Neuronal stem cell (in vitro differentiated cells): ENCODE measurements around the gene KREMEN1.
A peak's percentile ranks its signal among the peaks of the same experiment; 100 is the strongest.

Source experiments
- DNase-seq: peaks from one replicate; pipeline ENCODE4 v3.0.0-alpha.2; 2013; ENCODE audit warnings: low spot score
- H2AFZ ChIP-seq: one replicate; pipeline ENCODE4 v1.6.1; 2013; ENCODE audit warnings: mild to moderate bottlenecking, low read length, inconsistent platforms
- H2AK5ac ChIP-seq: 2 replicates; pipeline ENCODE4 v1.6.1; 2013; ENCODE audit warnings: low read depth, mild to moderate bottlenecking, inconsistent platforms, low read length, moderate library complexity, mixed read lengths
- H2BK120ac ChIP-seq: 2 replicates; pipeline ENCODE4 v1.6.1; 2013; ENCODE audit warnings: low read depth, mild to moderate bottlenecking, inconsistent platforms, low read length, moderate library complexity, mixed read lengths
- H2BK12ac ChIP-seq: one replicate; pipeline ENCODE4 v1.6.1; 2013; ENCODE audit warnings: low read length, inconsistent platforms
- H2BK15ac ChIP-seq: 2 replicates; pipeline ENCODE4 v1.6.1; 2013; ENCODE audit warnings: mild to moderate bottlenecking, low read length, inconsistent platforms, mixed read lengths
- H2BK5ac ChIP-seq: one replicate; pipeline ENCODE4 v1.6.1; 2013; ENCODE audit warnings: inconsistent platforms, mild to moderate bottlenecking, low read length, moderate library complexity
- H3K14ac ChIP-seq: one replicate; pipeline ENCODE4 v1.6.1; 2013; ENCODE audit warnings: low read length, inconsistent platforms
- H3K18ac ChIP-seq: 2 replicates; pipeline ENCODE4 v1.6.1; 2013; ENCODE audit warnings: low read length, inconsistent platforms
- H3K23ac ChIP-seq: 2 replicates; pipeline ENCODE4 v1.6.1; 2013; ENCODE audit warnings: low read depth, mild to moderate bottlenecking, mixed read lengths, low read length, inconsistent platforms; ENCODE audit not compliant: poor library complexity
- H3K27ac ChIP-seq: replicated peaks from 3 replicates; pipeline ENCODE4 v1.5.1; 2013; ENCODE audit warnings: low read length, inconsistent platforms
- H3K27me3 ChIP-seq, 3 experiments: 2 replicates each; pipeline ENCODE4 v1.6.1; 2013; ENCODE audit warnings: low read length in 3 of 3, mild to moderate bottlenecking in 2 of 3, inconsistent platforms in 1 of 3, low read depth in 1 of 3, mixed read lengths in 1 of 3, moderate library complexity in 1 of 3; ENCODE audit not compliant: control insufficient read depth in 3 of 3, insufficient read depth in 3 of 3
- H3K36me3 ChIP-seq, 2 donors: replicated peaks in 1 of 2; 2 replicates each; pipeline ENCODE4 v1.6.1; 2013; ENCODE audit warnings: low read length in 2 of 2; ENCODE audit not compliant: control insufficient read depth in 2 of 2, insufficient read depth in 2 of 2
- H3K4ac ChIP-seq: 2 replicates; pipeline ENCODE4 v1.6.1; 2013; ENCODE audit warnings: inconsistent platforms, mild to moderate bottlenecking, low read length, moderate library complexity
- H3K4me1 ChIP-seq, 2 donors: 1 replicate in 1 of 2; 2 replicates in 1 of 2; pipeline ENCODE4 v1.6.1; 2013; ENCODE audit warnings: low read length in 2 of 2, low read depth in 1 of 2; ENCODE audit not compliant: control insufficient read depth in 2 of 2, insufficient read depth in 1 of 2
- H3K4me2 ChIP-seq: one replicate; pipeline ENCODE4 v1.6.1; 2013; ENCODE audit warnings: mild to moderate bottlenecking, low read length, inconsistent platforms; ENCODE audit not compliant: insufficient read depth, poor library complexity, severe bottlenecking
- H3K4me3 ChIP-seq, 2 donors: 2 replicates each; pipeline ENCODE4 v1.5.1; 2013; ENCODE audit warnings: low read length in 2 of 2, mild to moderate bottlenecking in 2 of 2, inconsistent platforms in 1 of 2, moderate library complexity in 1 of 2
- H3K79me1 ChIP-seq: one replicate; pipeline ENCODE4 v1.6.1; 2013; ENCODE audit warnings: low read depth, mild to moderate bottlenecking, inconsistent platforms, low read length, moderate library complexity
- H3K9ac ChIP-seq: one replicate; pipeline ENCODE4 v1.6.1; 2013; ENCODE audit warnings: mild to moderate bottlenecking, low read depth, low read length, inconsistent platforms; ENCODE audit not compliant: poor library complexity
- H3K9me3 ChIP-seq, 2 donors: replicated peaks in 1 of 2; 2 replicates each; pipeline versions ENCODE3 to v1.6.1; 2013; ENCODE audit warnings: low read length in 2 of 2, mild to moderate bottlenecking in 2 of 2, inconsistent platforms in 1 of 2, low read depth in 1 of 2, mixed read lengths in 1 of 2, moderate library complexity in 1 of 2; ENCODE audit not compliant: control insufficient read depth in 2 of 2, insufficient read depth in 1 of 2
- H4K8ac ChIP-seq: one replicate; pipeline ENCODE4 v1.6.1; 2013; ENCODE audit warnings: low read depth, mild to moderate bottlenecking, inconsistent platforms, low read length, moderate library complexity
- H4K91ac ChIP-seq: one replicate; pipeline ENCODE4 v1.6.1; 2013; ENCODE audit warnings: low read length, low read depth, mild to moderate bottlenecking, inconsistent platforms; ENCODE audit not compliant: poor library complexity
- WGBS, 2 donors: extraction: QIAGEN DNeasy Blood & Tissue Kit; methylation state at CpG; one replicate each; pipeline ENCODE4 v1.1.7; 2013; ENCODE audit warnings: missing lambda C conversion rate in 2 of 2, mixed read lengths in 1 of 2; ENCODE audit not compliant: insufficient read length in 2 of 2, insufficient replicate concordance in 1 of 2; ENCODE audit errors: extremely low coverage in 2 of 2; 5-methylcytosine and 5-hydroxymethylcytosine counted together

The KREMEN1 gene

GRCh38 chr22:29208879-29209623, 136.2 kb downstream of the KREMEN1 start:
- Histone ChIP-seq H2BK12ac (peak overlapping the region; percentile 36), H4K91ac (no peak overlapping the region), H3K79me1 (peaks cover 5% of the 10 kb centered on the region), H3K4me3 (no peak overlapping the region), H2AFZ (no peak overlapping the region), H3K18ac (peak overlapping the region; percentile 79), H3K9ac (no peak overlapping the region), H3K4ac (no peak overlapping the region), H3K27me3 (peaks cover 0 to 7% (median 0%) of the 10 kb centered on the region in 3 experiments), H2AK5ac (peak overlapping the region; percentile 94), H3K14ac (no peak overlapping the region), H3K36me3 (peaks cover 2 to 11% of the 10 kb centered on the region in 2 donors), H3K4me2 (no peak overlapping the region), H4K8ac (no peak overlapping the region), H2BK15ac (peak overlapping the region; percentile 61), H3K9me3 (peaks cover 0 to 3% of the 10 kb centered on the region in 2 donors), H3K23ac (no peak overlapping the region), H2BK5ac (peak overlapping the region; percentile 72), H3K4me1 (peaks cover 34 to 38% of the 10 kb centered on the region in 2 donors), H3K27ac (no peak overlapping the region), H2BK120ac (no peak overlapping the region)
- WGBS, 2 donors, result no CpG with 5 or more reads among the region's 17 CpGs
- DNase-seq, result no peak

- H4K8ac ChIP-seq, result no peak overlapping the region
- H3K4me3 ChIP-seq, result no peak overlapping the region
- H3K27me3 ChIP-seq, result peaks cover 0 to 7% (median 0%) of the 10 kb centered on the region in 3 experiments
- H2AFZ ChIP-seq, result no peak overlapping the region
- H3K9me3 ChIP-seq, result peaks cover 0 to 3% of the 10 kb centered on the region in 2 donors
- no peak overlapping the region for H3K14ac ChIP-seq
- no peak for DNase-seq
- H2BK5ac ChIP-seq, result peak overlapping the region; percentile 72
- peaks cover 33 to 34% of the 10 kb centered on the region in 2 donors for H3K4me1 ChIP-seq
- peaks cover 7% of the 10 kb centered on the region for H3K79me1 ChIP-seq
- H3K18ac ChIP-seq, result peak overlapping the region; percentile 79
- H3K4ac ChIP-seq, result no peak overlapping the region
- H3K23ac ChIP-seq, result no peak overlapping the region
- H3K4me2 ChIP-seq, result no peak overlapping the region
- H2AK5ac ChIP-seq, result peak overlapping the region; percentile 94
- no peak overlapping the region for H2BK12ac ChIP-seq
- no CpG with 5 or more reads among the region's 3 CpGs for whole genome bisulfite sequencing, 2 donors
- peaks cover 2 to 11% of the 10 kb centered on the region in 2 donors for H3K36me3 ChIP-seq
- peak overlapping the region; percentile 50 for H2BK15ac ChIP-seq
- no peak overlapping the region for H4K91ac ChIP-seq
- no peak overlapping the region for H3K9ac ChIP-seq
- no peak overlapping the region for H3K27ac ChIP-seq
- no peak overlapping the region for H2BK120ac ChIP-seq
Measured at GRCh38 chr22:29209624-29209929, 136.7 kb downstream of the KREMEN1 start.

- H3K4ac ChIP-seq, result peak overlapping the region; percentile 94
- H3K9me3 ChIP-seq, result peaks cover 0 to 3% of the 10 kb centered on the region in 2 donors
- no CpG with 5 or more reads among the region's 11 CpGs for WGBS, 2 donors
Measured at GRCh38 chr22:29211066-29211465, 138.2 kb downstream of the KREMEN1 start.

GRCh38 chr22:29211466-29211865, 138.6 kb downstream of the KREMEN1 start:
- peak overlapping the region; percentile 85 for H3K18ac ChIP-seq
- H3K36me3 ChIP-seq, result peaks cover 2 to 23% of the 10 kb centered on the region in 2 donors
- peak overlapping the region; percentile 95 for H3K14ac ChIP-seq
- WGBS, 2 donors, result no CpG with 5 or more reads among the region's 9 CpGs
- H3K23ac ChIP-seq, result peak overlapping the region; percentile 86
- H2AFZ ChIP-seq, result no peak overlapping the region
- H3K9me3 ChIP-seq, result peaks cover 0 to 3% of the 10 kb centered on the region in 2 donors
- H2AK5ac ChIP-seq, result no peak overlapping the region
- peak overlapping the region; percentile 41 for H2BK15ac ChIP-seq
- H2BK120ac ChIP-seq, result no peak overlapping the region
- no peak for DNase-seq
- peaks cover 0 to 3% (median 0%) of the 10 kb centered on the region in 3 experiments for H3K27me3 ChIP-seq
- peak overlapping the region; percentile 95 for H4K91ac ChIP-seq
- no peak overlapping the region for H2BK5ac ChIP-seq
- no peak overlapping the region for H3K27ac ChIP-seq
- H3K4me2 ChIP-seq, result no peak overlapping the region
- H2BK12ac ChIP-seq, result peak overlapping the region; percentile 78
- peaks cover 29 to 38% of the 10 kb centered on the region in 2 donors for H3K4me1 ChIP-seq
- H3K79me1 ChIP-seq, result peaks cover 7% of the 10 kb centered on the region
- H3K4ac ChIP-seq, result peak overlapping the region; percentile 94
- peak overlapping the region; percentile 66 for H3K9ac ChIP-seq
- H3K4me3 ChIP-seq, result peak overlapping the region in 1 of 2 donors; percentile 44
- H4K8ac ChIP-seq, result no peak overlapping the region

More at GRCh38 chr22:29211066-29211465, 138.2 kb downstream of the KREMEN1 start:
- Histone ChIP-seq H3K9ac (peak overlapping the region; percentile 66), H2AK5ac (no peak overlapping the region), H3K36me3 (peaks cover 2 to 19% of the 10 kb centered on the region in 2 donors), H2BK15ac (peak overlapping the region; percentile 41), H3K18ac (peak overlapping the region; percentile 85), H3K79me1 (peaks cover 7% of the 10 kb centered on the region), H4K8ac (no peak overlapping the region), H3K27me3 (peaks cover 0 to 3% (median 0%) of the 10 kb centered on the region in 3 experiments), H4K91ac (peak overlapping the region; percentile 95), H3K14ac (peak overlapping the region; percentile 95), H3K27ac (no peak overlapping the region), H2AFZ (no peak overlapping the region), H3K23ac (peak overlapping the region; percentile 86), H2BK12ac (peak overlapping the region; percentile 78), H2BK120ac (no peak overlapping the region), H3K4me1 (peaks cover 29 to 39% of the 10 kb centered on the region in 2 donors), H3K4me2 (no peak overlapping the region), H2BK5ac (no peak overlapping the region), H3K4me3 (peak overlapping the region in 1 of 2 donors; percentile 44)
- DNase-seq, result no peak
